GM18858 (cell line): Measurements from ENCODE around the gene RAB2B.
A peak's percentile ranks its signal among the peaks of the same experiment; 100 is the strongest.

Source experiments
- ATAC-seq: cut with Tn5 transposase; IDR thresholded peaks from one replicate; pipeline ENCODE4 v1.9.1; 2021; ENCODE audit not compliant: unreplicated experiment

RAB2B gene

GRCh38 chr14:21476925-21477681 is at the start of gene RAB2B, which contains the start of gene TOX4:
TSS of gene RAB2B (minus strand) at chr14:21476959. CDS start at chr14:21476872, 87 bp downstream.
TSS of gene TOX4 (plus strand) at chr14:21477195. CDS start at chr14:21477279, 84 bp downstream.
- ATAC-seq: peak; percentile 99

GRCh38 chr14:21525962-21526671 is 49.4 kb upstream of the RAB2B start, which contains the start of gene SALL2:
TSS of gene SALL2 (minus strand) at chr14:21526346. CDS start at chr14:21526127, 219 bp downstream.
- ATAC-seq: no peak

DNA sequence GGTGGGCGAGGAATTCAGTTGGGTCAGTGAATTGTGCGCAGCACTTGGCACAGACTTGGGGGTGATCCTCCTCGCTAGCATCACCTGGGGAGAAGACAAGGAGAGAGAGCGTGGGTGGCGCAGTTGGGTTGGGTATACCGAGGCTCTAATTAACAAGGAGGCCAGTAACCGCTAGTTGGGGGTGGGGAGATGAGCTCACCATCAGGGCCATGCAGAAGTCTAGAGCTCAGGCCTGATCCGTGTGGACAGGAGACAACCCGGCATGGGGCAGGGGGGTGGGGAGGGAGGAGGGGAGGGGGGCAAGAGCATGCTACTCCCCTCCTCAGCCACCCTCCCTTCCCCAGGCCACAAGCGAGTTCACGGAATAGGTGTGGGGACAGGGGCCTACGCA is 48.8 kb upstream of the RAB2B start:
- ATAC-seq: no peak

DNA sequence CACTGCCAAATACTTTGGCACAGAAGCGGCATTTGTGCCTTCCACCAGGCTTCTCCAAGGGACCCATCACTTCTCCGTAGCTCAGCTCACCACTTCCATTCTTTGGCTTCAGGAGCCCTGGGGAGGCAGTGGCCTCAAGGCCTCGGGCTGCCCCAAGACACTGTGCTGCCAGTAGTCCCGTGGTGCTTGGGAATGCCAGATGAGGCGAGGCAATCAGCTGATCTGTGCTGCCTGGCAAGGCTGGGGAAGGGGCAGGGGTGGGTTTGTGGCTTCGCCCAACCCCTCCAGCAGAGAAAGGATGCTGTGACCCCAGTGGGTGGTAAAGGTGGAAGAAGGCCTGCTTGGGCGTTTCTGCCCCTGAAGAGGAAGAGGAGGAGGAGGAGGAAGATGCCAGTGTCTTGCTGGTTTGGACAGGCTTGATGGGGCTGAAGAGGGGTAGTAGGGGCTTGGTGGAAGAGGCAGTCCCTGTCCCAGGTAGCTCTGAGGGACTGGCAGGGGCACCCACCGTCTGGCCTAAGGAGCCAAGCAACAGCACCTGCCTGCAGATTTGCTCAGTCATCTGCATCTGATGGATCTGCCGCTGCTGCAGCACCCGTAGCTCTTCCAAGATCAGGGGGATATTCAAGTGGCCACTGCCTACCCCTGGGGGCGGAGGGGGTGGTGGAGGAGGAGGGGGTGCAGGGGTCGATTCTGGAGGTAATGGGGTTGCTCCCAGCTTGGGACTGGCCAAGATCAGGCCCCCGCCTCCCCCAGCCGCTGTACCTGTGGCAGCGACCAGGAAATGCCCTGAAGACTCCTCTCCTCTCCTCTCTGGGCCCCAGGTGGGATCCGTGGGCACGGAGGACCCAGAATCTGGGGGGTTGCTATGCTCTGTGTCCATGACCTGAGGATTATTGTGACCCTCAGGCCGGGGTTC is 48.1 kb upstream of the RAB2B start:
- ATAC-seq: no peak

GRCh38 chr14:21523203-21523602 is 46.4 kb upstream of the RAB2B start:
- ATAC-seq: no peak

- ATAC-seq: no peak
These were observed 44.7 kb upstream of the RAB2B start for GRCh38 chr14:21521501-21521900.

DNA sequence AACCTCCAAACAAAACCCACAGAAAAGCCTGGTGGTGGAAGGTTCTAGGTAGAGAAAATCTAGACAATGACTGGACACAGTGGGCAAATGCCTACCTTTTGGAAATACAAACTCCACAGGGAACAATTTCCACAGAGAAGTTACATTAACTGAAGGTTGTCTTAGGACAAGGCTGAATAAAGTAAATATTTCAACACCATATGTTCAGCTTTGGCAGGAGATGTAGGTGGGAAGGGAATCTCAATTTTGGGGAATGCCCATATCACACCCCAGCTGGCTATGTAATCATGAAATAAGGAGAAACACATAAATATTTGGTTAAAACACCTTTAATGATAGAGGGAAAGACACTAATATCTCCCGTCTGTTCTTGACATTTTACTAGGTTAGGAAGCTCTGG is 44.0 kb upstream of the RAB2B start:
- no peak for ATAC-seq

GRCh38 chr14:21518725-21519124 is 42.0 kb upstream of the RAB2B start:
- no peak for ATAC-seq

DNA sequence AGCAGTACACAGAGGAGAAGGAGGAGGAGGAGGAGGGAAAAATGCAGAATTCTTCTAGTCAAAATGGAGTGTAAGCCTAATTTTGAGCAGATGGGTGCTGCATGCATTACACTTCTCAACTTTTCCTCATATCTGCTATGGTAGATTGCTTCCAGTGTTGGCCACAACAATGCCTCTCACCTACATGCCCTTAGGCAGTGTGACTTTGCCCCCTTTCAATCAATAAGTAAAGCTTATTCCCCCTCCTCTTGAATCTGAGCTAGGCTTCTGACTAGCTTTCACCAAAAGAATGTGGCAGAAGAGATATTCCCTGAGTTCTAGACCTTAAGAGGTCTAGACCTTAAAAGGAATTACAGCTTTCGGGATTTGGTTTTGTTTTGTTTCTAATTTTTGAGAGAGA is 37.6 kb upstream of the RAB2B start:
- ATAC-seq: no peak

GRCh38 chr14:21510735-21511657 is 34.2 kb upstream of the RAB2B start, which contains the start of gene METTL3:
TSS of gene METTL3 (minus strand) at chr14:21511340. CDS start at chr14:21511223, 117 bp downstream.
- peak; percentile 99 for ATAC-seq

DNA sequence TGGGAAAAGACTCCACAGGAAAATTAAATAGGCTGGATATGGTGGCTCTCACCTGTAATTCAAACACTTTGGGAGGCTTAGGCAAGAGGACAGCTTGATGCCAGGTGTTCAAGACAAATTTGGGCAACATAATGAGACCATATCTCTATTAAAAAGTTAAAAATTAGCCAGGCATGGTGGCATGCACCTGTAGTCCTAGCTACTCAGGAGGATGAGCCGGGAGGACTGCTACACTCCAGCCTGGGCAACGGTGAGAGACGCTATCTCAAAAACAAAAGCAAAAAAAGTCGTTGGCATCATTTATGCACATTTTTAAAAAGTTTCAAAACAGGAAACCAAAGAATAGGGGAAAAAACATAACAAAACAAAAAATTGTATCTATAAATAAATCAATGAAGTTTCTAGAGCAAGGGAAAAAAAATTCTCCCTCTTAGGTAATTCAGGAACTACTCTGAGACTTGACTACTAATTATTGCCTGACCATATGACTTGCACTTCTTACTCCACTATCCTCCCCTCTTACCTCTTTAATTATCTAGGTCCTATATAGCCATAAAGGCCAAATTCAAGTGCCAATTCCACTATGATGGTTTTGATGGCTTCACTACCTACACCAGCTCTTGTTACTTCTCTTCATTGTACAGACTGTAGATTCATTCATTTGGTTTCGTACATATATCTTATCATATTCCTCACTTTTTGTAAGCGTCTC is 32.8 kb upstream of the RAB2B start:
- no peak for ATAC-seq

DNA sequence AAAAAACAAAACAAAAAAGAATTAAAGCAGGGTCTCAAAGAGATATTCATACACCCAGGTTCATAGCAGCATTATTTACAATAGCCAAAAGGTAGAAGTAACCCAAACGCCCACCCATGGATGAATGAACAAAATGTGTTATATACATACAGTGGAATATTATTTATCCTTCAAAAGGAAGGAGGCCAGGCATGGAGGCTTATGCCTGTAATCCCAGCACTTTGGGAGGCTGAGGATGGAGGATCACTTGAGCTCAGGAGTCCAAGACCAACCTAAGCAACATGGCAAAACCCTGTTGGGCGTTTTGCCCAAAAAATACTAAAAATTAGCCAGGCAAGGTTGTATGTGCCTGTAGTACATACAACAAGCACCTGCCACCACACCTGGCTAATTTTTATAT is 29.8 kb upstream of the RAB2B start:
- no peak for ATAC-seq

- peak; percentile 76 for ATAC-seq
These were observed 28.3 kb upstream of the RAB2B start for GRCh38 chr14:21505012-21505553.

- no peak for ATAC-seq
These were observed 26.6 kb upstream of the RAB2B start for GRCh38 chr14:21503376-21503775.

DNA sequence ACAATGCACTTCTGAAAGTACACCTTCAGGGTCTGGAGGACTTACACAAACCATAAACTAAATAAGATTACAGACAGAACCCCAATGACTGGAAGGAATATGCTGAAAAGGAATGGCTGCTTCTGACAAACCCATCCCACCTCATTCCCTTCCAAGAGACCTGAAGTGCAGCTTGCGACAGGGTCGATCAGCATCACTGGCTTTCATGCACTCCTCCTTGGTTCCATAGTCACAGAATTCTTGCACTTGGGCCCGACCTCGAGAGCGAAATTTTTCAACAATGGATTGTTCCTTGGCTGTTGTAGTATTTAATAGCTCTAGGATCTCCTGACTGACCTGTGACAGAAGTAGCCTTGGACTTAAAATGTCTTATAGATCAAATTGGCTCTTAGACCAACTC is 24.8 kb upstream of the RAB2B start:
- no peak for ATAC-seq

- no peak for ATAC-seq
These were observed 22.1 kb upstream of the RAB2B start for GRCh38 chr14:21498540-21499526.

DNA sequence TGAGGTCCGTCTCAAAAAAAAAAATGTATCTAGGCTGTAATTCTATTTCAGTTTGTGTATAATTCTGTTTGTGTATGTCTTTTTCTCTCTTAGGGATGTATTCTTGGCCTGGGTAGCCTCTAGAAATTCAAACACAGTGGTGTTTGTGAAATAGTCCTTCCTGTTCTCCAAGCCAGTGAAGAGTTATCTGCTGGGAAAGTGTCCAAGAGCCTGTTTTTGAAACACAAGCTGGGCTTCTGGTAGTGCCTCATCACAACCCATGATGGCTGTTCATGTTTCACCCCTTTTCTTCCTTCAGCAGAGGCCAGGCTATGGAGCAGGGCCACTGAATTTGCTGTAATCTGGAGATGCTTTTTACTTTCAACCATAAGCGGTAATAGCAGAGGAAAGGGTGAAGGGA is 19.7 kb upstream of the RAB2B start:
- ATAC-seq: no peak
